GM18951 (cell line): ENCODE measurements around the gene CNTNAP5.

Source experiments
- POLR2A ChIP-seq: IDR thresholded peaks from 4 replicates; pipeline ENCODE4 v1.6.1; 2011; ENCODE audit warnings: mild to moderate bottlenecking; ENCODE audit not compliant: insufficient read length, insufficient read depth; ENCODE audit errors: extremely low read depth
- in situ Hi-C: fragments of 300-500 bp; cut with MboI; formaldehyde crosslinking; loops from one replicate; pipeline ENCODE4 v1.12.0; 2022; ENCODE audit warnings: low sequenced_read_pairs, mixed read lengths, inconsistent platforms; ENCODE audit not compliant: unreplicated experiment

Gene CNTNAP5

DNA sequence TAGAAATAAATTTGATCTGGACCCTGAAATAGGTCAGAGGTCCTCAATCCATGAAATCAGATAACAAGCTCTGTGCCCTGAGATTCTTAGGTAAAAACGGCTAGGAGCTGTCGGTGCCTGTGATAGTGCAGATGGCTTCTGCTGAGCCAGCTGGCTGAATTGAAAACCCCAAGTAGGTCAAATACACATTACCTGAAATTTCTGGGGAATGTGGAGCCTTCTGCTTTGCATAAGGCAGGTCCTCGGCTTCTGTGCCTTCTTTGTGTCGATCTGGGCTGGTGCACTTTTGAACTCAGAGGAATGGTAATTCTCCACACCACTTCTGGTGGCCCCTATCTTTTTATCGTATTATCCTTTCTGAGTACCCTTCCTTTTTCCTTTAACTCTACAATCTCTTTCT, 66.6 kb downstream of the CNTNAP5 start:
- in situ Hi-C loops, result no loop called here

DNA sequence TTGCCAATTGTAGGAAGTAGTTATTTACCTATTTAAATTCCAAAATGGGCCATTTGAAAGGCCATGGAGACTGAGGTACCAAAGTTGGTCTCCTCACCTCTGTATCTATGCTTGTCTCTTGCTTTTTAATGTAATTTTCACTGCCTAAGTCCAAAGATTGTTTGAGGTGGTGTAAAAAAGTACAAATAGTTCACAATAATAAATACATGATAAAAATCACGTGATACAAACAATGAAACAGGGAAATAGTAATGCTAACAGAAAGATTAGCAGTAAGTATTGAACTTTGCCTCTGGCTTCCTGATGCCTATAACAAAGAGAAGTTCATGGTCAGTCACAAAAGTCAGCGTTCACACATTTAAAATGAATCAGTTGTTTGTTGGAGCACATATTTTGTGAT, 67.6 kb downstream of the CNTNAP5 start:
- in situ Hi-C loops, result no loop called here

More for the DNA sequence above, 66.6 kb downstream of the CNTNAP5 start:
- no peak for TF ChIP-seq POLR2A

DNA sequence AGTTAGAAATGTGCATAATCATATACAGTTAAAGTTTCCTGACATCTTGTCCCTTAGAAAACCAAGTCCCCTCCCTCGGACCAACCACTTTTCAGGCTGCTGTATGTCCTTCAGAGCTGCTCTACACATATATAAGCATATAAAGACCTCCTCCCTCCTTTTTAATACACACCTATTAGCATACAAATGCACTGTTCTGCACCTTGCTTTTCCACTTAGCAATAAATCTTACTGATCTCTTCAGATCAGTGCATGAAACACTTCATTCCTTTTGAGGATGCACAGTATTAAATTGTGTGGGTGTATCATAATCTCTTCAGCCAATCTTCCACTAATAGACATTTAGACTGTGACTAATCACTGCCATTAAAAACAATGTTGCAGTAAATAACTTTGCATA, 79.8 kb downstream of the CNTNAP5 start:
- TF ChIP-seq POLR2A, result no peak
- in situ Hi-C loops, result no loop called here

More for the DNA sequence above, 67.6 kb downstream of the CNTNAP5 start:
- TF ChIP-seq POLR2A, result no peak

DNA sequence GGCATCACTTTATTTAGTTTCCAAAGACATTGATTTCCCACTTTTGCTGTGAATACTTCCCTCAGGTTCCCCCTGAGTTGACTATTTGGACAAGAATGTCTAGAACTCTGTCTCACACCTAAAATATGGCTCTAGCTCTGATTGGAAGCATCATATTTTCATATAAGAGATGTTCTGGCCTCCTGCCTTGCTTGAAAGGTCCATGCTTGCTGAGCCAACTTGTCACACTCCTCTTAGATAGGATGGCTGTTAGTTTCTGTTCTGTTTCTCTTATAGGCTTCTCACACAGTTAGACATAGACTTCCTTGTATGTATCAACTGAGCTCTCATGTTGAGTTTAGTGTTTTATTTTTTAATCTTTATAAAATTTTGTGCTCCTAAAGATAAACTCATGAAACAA, 87.1 kb downstream of the CNTNAP5 start:
- TF ChIP-seq POLR2A, result no peak
- in situ Hi-C loops, result no loop called here

DNA sequence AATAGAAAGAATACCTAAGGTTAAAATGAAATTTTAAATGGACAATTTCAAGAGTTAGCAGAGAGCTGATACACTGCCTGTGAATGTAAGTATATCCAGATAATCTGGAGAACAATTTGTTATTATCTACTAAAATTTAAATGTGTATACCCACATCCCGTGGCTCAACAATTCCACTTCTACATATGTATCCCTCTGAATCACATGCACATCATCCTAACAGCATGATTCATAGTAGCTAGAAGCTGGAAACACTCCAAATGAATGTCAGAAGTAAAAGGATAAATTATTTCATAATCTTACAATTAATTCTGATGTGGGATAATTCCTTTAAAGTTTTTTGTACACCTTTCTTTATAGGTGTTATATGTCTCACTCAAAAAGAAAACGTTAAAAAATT, 87.9 kb downstream of the CNTNAP5 start:
- in situ Hi-C loops, result no loop called here
- no peak for TF ChIP-seq POLR2A

DNA sequence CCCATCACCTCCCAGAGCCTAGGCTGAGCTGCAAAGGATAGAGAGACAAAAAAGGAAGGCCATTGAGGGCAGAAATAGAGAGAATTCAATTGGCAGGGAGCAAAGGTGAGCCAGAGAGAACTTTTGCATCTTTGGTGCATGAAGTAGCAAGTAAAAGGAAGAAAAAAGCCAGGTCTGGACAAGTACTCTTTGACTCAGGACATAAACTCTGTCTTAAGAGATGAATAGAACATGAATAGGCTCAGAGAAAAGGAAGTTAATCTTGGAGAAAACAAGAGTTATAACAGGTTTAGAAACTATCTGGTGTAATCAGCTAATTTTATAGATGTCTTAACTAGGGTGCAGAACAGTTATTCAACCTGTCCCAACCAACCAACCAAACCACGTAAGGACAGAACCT, 95.2 kb downstream of the CNTNAP5 start:
- TF ChIP-seq POLR2A, result no peak
- in situ Hi-C loops, result no loop called here

DNA sequence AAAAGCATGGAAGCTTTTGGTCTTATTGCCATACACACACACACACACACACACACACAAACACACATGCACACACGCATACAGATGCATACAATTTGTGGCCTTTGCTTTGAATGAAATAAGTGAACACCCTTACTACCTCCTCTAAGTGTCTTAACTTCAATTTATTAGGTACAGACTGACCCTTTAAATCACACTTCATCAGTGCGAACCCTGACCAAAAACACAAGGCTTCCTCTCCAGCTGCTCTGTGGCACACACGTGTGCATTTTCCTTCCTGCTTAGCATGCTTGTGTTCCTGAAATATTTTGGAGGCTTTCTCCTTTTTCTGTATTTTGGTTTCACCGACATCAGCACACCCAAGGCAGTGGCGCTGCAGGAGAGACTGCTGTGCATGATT, 96.0 kb downstream of the CNTNAP5 start:
- TF ChIP-seq POLR2A, result no peak
- in situ Hi-C loops, result no loop called here

DNA sequence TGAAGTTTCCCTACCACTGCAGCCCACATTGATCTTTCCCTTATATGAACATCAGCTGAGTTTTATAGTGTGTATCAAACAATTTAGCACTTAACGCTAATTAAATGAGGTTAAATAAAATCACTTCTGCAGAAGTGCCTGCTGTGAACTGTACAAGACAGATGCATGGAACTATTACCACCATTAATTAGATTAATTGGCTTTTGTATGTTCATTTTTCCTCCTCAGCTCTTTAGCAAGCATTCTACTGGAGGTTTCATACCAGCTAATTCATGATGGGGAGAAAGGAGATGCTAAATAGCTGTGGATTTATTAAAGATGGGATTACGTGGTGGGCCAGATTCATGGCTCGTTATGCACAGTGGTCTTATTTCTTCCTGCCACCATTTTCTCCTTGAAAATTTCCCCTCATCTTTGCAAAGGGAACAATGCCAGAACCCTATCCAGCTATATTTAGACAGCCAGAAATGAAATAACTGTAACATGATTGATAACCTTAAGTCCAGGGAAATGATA, 96.7 kb downstream of the CNTNAP5 start:
- in situ Hi-C loops, result no loop called here
- no peak for TF ChIP-seq POLR2A

DNA sequence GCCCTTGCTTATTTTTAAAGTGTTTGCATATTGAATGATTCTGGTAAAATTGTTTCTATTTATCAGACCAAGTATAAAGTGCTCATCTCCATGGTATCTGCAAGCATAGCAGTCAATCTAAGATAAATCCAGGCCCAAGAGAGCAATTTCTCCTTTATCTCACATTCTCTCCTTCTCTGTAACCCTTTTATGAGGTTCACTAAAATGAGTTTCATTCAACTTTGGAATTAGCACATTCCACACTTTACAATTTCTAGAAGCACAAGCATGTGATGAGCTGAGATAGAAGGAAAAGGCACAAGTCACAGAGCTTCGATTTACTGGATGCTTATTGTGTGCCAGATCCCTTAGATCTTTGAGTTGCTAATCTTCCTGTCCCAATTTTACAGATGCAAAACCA, 97.3 kb downstream of the CNTNAP5 start:
- TF ChIP-seq POLR2A, result no peak
- in situ Hi-C loops, result no loop called here

DNA sequence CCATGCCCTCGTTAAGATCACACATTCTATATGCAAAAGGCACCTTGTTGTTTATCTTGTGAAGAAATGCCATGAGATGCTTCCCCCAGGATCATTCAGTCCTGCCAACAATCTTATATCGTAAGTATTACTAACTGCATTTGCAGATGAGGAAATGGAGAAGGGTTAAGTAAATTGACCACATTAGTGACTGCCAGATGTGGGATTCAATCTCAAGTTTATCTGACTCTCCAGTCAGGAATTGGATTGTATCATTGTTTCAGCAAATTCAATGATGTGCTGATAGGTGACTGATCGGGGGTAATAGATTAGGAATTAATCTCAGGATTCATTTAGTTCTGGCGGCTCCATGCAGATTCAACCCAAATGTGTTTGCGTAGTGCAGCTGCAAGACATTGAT, 106.2 kb downstream of the CNTNAP5 start:
- no peak for TF ChIP-seq POLR2A
- in situ Hi-C loops, result no loop called here

DNA sequence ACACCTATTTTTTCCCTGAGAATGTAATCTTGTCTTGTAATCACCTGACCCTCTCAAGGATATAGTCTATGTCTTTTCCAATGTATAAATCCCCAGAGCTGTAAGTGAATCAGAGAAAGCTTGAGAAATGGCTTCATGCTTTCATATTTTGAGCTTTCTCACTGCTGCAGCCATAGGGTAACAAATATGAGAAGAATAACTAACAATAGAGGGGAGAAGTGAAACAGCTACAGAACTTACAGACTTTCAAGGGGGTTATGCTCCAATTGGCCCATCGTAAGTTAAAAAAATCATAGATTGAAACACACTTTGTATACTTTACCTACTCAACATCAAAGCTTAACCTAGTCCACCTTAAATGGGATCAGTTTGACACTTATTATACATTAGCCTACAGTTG, 111.0 kb downstream of the CNTNAP5 start:
- TF ChIP-seq POLR2A, result no peak
- in situ Hi-C loops, result no loop called here

DNA sequence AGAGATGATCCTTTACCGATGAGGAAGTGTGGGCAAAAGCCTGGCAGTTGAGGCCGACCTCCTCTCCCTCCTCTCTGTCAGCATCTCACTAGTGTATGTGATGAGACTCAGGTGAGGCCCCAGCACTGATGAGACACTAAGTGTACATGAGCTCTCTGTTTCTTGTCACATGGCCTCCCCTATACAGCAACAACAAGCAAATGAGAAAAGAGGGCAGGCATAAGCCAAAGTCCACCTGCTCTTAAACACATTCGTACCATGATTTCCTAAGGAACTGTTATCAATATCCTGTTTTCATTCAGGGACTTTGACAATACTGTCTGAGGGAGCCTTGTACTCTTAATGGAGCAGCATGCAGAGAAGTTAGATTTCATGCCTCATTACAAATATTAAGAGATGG, 113.0 kb downstream of the CNTNAP5 start:
- in situ Hi-C loops, result no loop called here
- TF ChIP-seq POLR2A, result no peak

DNA sequence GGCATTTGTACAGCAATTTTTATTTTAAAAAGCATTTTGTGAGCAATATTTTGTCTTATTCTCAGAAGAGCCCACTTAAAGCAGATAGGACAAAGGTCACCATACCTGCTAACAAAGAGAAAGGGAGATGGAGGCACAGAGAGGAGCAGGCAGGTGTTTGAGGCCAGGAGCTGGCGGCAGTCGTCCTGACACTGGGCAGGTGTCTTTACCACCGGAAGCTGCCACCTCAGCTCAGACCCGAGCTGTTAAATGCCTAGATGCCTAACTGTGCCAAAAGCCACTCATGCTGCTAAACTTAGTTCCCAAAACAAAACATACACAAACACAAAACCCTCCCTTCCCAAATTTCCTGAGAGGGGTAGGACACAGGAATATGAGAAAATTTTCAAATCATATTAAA, 120.9 kb downstream of the CNTNAP5 start:
- in situ Hi-C loops, result no loop called here
- no peak for TF ChIP-seq POLR2A

DNA sequence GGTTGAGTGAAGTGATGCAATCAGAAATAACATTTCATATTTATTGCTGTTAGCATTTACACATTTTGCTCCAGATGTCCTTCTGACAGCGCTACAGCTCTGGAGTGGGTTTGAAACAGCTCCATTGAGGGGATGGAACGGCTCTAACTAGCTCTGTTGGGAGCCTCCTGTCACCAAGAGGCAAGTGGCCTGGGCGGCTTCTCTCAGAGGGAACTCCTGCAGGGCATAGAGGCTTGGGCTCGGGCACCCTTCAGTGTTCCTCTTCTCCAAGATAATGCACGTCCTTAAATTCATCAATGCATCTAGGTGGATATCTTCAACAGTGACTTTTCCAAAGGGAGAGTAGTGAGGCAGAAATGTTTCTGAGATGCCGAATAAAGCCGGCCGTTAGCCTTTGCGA, 122.5 kb downstream of the CNTNAP5 start:
- in situ Hi-C loops, result no loop called here
- no peak for TF ChIP-seq POLR2A

DNA sequence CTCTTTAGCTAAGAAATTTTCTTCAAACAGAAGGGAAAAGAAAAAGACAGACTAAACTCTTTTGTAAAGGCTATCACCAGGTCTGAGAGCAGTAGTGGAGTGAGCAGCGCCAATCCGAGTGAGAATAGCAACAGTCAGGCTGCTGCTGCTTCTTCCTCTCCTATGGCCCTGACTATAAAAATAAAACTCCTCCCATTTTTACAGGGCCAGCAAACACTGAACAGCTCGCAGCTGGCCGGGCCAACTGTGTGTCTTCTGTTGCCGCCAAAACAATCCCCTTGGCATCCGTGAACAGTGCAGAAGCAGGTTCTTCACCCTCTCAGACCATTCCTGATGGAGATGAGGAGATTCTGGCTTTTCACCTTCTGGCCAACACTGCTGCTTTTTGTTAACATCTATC, 124.5 kb downstream of the CNTNAP5 start:
- TF ChIP-seq POLR2A, result no peak
- in situ Hi-C loops, result no loop called here

DNA sequence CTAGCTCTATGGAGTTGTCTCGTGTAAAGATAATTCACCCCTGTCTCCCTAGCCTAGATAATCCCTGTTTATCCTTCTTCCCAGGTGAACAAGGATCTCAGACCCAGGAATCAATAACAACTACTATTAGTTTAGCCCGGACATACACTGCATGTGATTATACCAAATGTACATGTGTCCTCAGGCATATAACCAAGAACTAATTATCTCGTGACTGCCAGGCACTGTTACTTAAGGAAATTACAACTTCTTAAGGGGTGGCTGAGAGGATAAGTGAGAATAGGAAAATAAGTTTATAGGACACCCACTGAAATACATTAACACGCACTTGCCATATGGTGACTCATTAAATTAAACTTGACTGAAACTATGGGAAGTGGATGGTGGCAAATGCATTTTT, 126.6 kb downstream of the CNTNAP5 start:
- in situ Hi-C loops, result no loop called here
- TF ChIP-seq POLR2A, result no peak

DNA sequence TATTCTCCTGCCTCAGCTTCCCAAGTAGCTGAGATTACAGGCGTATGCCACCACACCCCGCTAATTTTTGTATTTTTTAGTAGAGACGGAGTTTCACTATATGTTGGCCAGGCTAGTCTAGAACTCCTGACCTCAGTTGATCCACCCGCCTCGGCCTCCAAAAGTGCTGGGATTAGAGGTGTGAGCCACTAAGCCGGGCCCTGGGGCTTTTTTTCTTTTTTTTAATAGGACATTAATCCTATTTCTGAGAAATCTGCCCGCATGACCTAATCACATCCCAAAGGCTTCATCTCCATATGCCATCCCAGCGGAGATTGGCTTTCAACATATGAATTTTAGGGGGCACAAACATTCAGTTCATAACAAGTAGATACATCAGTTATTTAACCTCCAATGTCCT, 128.6 kb downstream of the CNTNAP5 start:
- in situ Hi-C loops, result no loop called here
- TF ChIP-seq POLR2A, result no peak
